HepG2 (cell line): ENCODE data around the gene EDNRB. TPM values are rescaled to one million over a fixed set of nuclear protein-coding genes. Genes with fewer than 3 reads are reported as not detected.

ENCODE experiments used
- ATF7 ChIP-seq, 2 experiments: fragments of 450-650 bp in 1 of 2; sonication (generic) in 1 of 2; formaldehyde crosslinking in 1 of 2; IDR thresholded peaks; 2 replicates each; pipeline versions ENCODE4 v1.4.0 to v1.6.1; 2016 to 2020; ENCODE audit warnings: antibody characterized with exemption in 1 of 2, mild to moderate bottlenecking in 1 of 2, missing genetic modification reagents in 1 of 2
- KIAA2018 ChIP-seq: sonication (generic); formaldehyde crosslinking; IDR thresholded peaks from 2 replicates; pipeline ENCODE4 v1.5.0; 2020; ENCODE audit warnings: mild to moderate bottlenecking, missing genetic modification reagents, borderline replicate concordance
- NCOA2 ChIP-seq: sonication (generic); formaldehyde crosslinking; IDR thresholded peaks from 2 replicates; pipeline ENCODE4 v1.8.0; 2022; ENCODE audit warnings: inconsistent platforms
- ZNF660 ChIP-seq: sonication (generic); formaldehyde crosslinking; IDR thresholded peaks from 2 replicates; pipeline ENCODE4 v1.5.1; 2020; ENCODE audit warnings: mild to moderate bottlenecking, low read depth, missing genetic modification reagents, borderline replicate concordance
- ZSCAN22 ChIP-seq: sonication (generic); formaldehyde crosslinking; IDR thresholded peaks from 2 replicates; pipeline ENCODE4 v1.4.0; 2020; ENCODE audit warnings: mild to moderate bottlenecking, missing genetic modification reagents
- polyA plus RNA-seq, 8 experiments: library from polyadenylated mRNA; depleted of rRNA in 3 of 8; stranded (reverse) in 7 of 8; unstranded in 1 of 8; fragments of >200 nt; fragmentation: Illumina TruSeq in 4 of 8; extraction: Trizol in 4 of 8; gene quantifications; 2 replicates each; pipeline versions ENCODE4 v1.2.1 to v1.2.3, GENCODE V29; 2011 to 2016; ENCODE audit warnings: low read depth in 4 of 8, missing spikeins in 1 of 8, mixed read lengths in 1 of 8; ENCODE audit not compliant: insufficient read depth in 1 of 8
- total RNA-seq, 5 experiments: library from RNA; depleted of rRNA; stranded (reverse); fragments of >200 nt; fragmentation: Illumina TruSeq; extraction: Trizol; gene quantifications; 2 replicates each; pipeline ENCODE4 v1.2.3, GENCODE V29; 2016; ENCODE audit warnings: low read depth in 1 of 5

Gene EDNRB
- total and polyA plus RNA-seq, 2 of the 13 experiments (the other 11 are each of a cell fraction or from before 2014, with no cell fraction given), result not detected

- TF ChIP-seq ZNF660 (CRISPR knock-in tag) (no peak), KIAA2018 (CRISPR knock-in tag) (no peak), ZSCAN22 (no peak), NCOA2 (no peak), ATF7 (IDR thresholded peaks at IDR 0.05) (no peak), ATF7 (CRISPR knock-in tag; IDR thresholded peaks at IDR 0.05) (no peak)
Observed at GRCh38 chr13:77919921-77920294, 1.3 kb upstream of the EDNRB start (continued).
